Measurements from ENCODE around the gene MBLAC1. TPM values are rescaled to one million over a fixed set of nuclear protein-coding genes. Genes with fewer than 3 reads are reported as not detected.

MBLAC1 gene
- total and polyA plus RNA-seq, 10 of the 15 experiments (the other 5 are each of a cell fraction or from before 2014, with no cell fraction given), result 0.24 to 3.2 (median 1.8) TPM; not detected in 1

DNA sequence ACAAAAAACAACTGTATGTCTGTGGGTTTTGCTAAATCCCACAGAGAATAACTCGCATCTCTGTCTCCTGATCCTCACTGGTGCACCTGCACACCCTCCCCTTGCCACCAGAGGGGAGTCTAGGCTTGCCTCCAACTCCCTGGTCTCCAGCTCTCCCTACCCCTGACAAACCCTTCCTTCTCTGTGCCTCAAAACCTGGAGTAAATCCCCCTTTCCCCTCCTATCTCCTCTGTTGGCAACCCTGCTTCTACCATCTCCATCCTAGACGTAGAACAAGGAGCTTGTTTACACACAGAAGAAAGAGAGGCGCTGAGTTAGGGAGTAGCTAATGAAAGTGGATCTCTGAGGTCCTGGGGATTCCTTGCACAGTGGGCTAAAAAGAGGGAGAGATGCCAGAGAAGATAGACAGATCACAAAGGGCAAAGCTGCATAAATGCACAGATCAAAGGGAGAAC, 6.0 kb downstream of the MBLAC1 start (continued):
- no peak for TF ChIP-seq WRNIP1 (IDR thresholded peaks at IDR 0.05; ENCODE audit: borderline replicate concordance, low read depth, low read length)

DNA sequence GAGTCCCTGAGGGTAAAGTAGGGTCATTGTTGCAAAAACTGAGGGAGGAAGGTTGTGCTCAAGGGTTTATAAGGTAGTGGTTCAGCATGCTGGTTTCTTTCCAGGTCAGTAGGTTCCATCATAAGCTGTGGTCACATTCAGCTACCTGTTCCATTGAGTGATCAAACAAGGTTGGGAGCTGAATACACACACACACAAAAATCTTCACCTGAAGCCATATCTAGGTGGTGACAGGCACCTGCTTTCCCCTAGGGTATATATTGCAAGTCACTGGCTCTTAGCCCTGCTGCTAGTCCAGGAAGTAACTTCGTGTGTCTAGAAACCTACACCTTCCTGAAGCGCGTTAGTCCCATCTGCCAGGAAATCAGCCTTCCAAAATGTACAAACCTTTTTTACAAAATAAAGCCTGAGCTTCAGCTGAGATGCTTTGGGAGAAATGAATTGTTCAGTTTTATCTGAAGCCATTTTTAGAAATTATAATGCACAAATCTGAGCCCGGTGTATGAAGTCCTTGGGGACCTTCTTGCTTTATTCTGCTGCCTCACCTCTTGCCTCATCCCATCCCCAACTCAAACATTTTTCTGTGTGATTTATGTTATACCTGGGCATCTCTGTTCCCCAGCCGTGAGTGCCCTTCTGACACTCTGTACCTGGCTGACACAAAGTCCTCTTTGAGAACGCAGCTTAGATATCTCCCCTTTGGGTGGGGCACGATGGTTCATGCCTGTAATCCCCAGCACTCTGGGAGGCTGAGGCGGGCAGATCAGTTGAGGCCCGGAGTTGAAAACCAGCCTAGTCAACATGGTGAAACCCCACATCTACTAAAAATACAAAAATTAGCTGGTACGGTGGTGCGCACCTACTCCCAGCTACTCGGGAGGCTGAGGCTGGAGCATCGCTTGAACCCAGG, 11.3 kb downstream of the MBLAC1 start:
- Histone ChIP-seq H2AFZ (ENCODE audit: control insufficient read depth, low read depth, low read length) (peak overlapping the region; percentile 89), H3K9ac (ENCODE audit: control insufficient read depth, insufficient read depth, low read length) (peak overlapping the region; percentile 27; the same call in 1 of the 2 replicates), H3K27ac (ENCODE audit: control insufficient read depth, insufficient read depth) (no peak overlapping the region), H3K4me1 (ENCODE audit: control insufficient read depth, insufficient read depth, low read length) (peaks cover 14% of the 10 kb centered on the region), H3K79me2 (ENCODE audit: control insufficient read depth, insufficient read depth, low read length) (no peaks in the 10 kb centered on the region), H4K20me1 (ENCODE audit: control insufficient read depth, insufficient read depth) (no peaks in the 10 kb centered on the region), H3K27me3 (replicated peaks in 1 of 2; ENCODE audit: control insufficient read depth in 2 of 2, insufficient read depth in 2 of 2, low read length in 1 of 2) (no peaks in the 10 kb centered on the region), H3K4me3 (no peak overlapping the region), H3K9me3 (replicated peaks; ENCODE audit: control insufficient read depth, insufficient read depth, low read length) (no peaks in the 10 kb centered on the region; the same call in 2 of the 3 replicates), H3K4me2 (ENCODE audit: control insufficient read depth, insufficient read depth) (peak overlapping the region; percentile 54), H3K36me3 (ENCODE audit: control insufficient read depth in 2 of 2, insufficient read depth in 2 of 2, low read length in 1 of 2) (no peaks in the 10 kb centered on the region)
- SMC1A ChIA-PET (ENCODE audit: uncharacterized antibody, unreplicated experiment), result interaction anchor here (0.6 to 1.9 kb wide), 10 partner anchors 9 to 1177 kb away, joined by 3 to 12 read pairs (median 5); partner anchors contain the start of gene PVRIG
- CTCF ChIA-PET, result interaction anchor here (0.6 to 2.4 kb wide), 16 partner anchors 9 to 299 kb away, joined by 3 to 10 read pairs (median 4); partner anchors contain the start of genes AP4M1, LAMTOR4, MCM7 and PPP1R35
- in situ Hi-C loops (cut with MboI), result no loop called here
- FAIRE-seq, result peak; percentile 86
- no TSS peak for BruUV-seq (replicated peaks)
- 46% methylated on average over 13 of the region's 13 CpGs for WGBS (ENCODE audit: insufficient coverage, insufficient replicate concordance, low lambda C conversion rate, missing lambda C conversion rate)
- peak; percentile 73 for ATAC-seq
- RAD21 ChIA-PET (ENCODE audit: unreplicated experiment), result interaction anchor here (0.6 to 2.2 kb wide), 11 partner anchors 9 to 404 kb away, joined by 3 to 17 read pairs (median 4); partner anchors contain the start of gene LAMTOR4
- intact Hi-C loops (cut with micrococcal nuclease; ENCODE audit: unreplicated experiment), result no loop called here
- TF ChIP-seq BCL11A (IDR thresholded peaks at IDR 0.05; ENCODE audit: low read depth, low read length), result no peak
- TF ChIP-seq NBN (IDR thresholded peaks at IDR 0.05), result peak; percentile 14; the same call in 1 of the 2 replicates
- no peak for TF ChIP-seq KAT2A (conservative IDR thresholded peaks at IDR 0.05; ENCODE audit: control insufficient read depth, low read depth, low read length)
- TF ChIP-seq, protein P1, sequence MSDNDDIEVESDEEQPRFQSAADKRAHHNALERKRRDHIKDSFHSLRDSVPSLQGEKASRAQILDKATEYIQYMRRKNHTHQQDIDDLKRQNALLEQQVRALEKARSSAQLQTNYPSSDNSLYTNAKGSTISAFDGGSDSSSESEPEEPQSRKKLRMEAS (IDR thresholded peaks at IDR 0.05; ENCODE audit: low read depth, low read length), result no peak
- TF ChIP-seq TCF7 (IDR thresholded peaks at IDR 0.05; ENCODE audit: borderline replicate concordance), result 0 out of 2 replicates have a peak, but pooled peaks have one; percentile 66
- TF ChIP-seq IKZF2 (IDR thresholded peaks at IDR 0.05), result peak in 1 of 2 experiments; percentile 16; a peak in 1 of 4 replicates
- TF ChIP-seq RB1 (IDR thresholded peaks at IDR 0.05; ENCODE audit: borderline replicate concordance), result no peak
- TF ChIP-seq CBX5 (IDR thresholded peaks at IDR 0.05; ENCODE audit: low read depth), result no peak
- no peak for TF ChIP-seq CEBPB (IDR thresholded peaks at IDR 0.05; ENCODE audit: borderline replicate concordance in 1 of 2, low read depth in 2 of 2, low read length in 2 of 2)
- TF ChIP-seq PAX5 (IDR thresholded peaks at IDR 0.05; ENCODE audit: borderline replicate concordance, low read depth, low read length), result peak; percentile 51; the same call in 1 of the 2 replicates
- peak; percentile 58; the same call in 1 of the 2 replicates for TF ChIP-seq RUNX3 (IDR thresholded peaks at IDR 0.05; ENCODE audit: low read length)
- TF ChIP-seq SUZ12 (IDR thresholded peaks at IDR 0.05; ENCODE audit: unreplicated experiment), result no peak
- no peak for TF ChIP-seq NFYA (IDR thresholded peaks at IDR 0.05; ENCODE audit: borderline replicate concordance, low read depth, low read length)
- TF ChIP-seq, protein P2, sequence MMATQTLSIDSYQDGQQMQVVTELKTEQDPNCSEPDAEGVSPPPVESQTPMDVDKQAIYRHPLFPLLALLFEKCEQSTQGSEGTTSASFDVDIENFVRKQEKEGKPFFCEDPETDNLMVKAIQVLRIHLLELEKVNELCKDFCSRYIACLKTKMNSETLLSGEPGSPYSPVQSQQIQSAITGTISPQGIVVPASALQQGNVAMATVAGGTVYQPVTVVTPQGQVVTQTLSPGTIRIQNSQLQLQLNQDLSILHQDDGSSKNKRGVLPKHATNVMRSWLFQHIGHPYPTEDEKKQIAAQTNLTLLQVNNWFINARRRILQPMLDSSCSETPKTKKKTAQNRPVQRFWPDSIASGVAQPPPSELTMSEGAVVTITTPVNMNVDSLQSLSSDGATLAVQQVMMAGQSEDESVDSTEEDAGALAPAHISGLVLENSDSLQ (IDR thresholded peaks at IDR 0.05), result peak; percentile 32
- TF ChIP-seq JUND (IDR thresholded peaks at IDR 0.05; ENCODE audit: low read depth, low read length), result no peak
- TF ChIP-seq, protein P3, sequence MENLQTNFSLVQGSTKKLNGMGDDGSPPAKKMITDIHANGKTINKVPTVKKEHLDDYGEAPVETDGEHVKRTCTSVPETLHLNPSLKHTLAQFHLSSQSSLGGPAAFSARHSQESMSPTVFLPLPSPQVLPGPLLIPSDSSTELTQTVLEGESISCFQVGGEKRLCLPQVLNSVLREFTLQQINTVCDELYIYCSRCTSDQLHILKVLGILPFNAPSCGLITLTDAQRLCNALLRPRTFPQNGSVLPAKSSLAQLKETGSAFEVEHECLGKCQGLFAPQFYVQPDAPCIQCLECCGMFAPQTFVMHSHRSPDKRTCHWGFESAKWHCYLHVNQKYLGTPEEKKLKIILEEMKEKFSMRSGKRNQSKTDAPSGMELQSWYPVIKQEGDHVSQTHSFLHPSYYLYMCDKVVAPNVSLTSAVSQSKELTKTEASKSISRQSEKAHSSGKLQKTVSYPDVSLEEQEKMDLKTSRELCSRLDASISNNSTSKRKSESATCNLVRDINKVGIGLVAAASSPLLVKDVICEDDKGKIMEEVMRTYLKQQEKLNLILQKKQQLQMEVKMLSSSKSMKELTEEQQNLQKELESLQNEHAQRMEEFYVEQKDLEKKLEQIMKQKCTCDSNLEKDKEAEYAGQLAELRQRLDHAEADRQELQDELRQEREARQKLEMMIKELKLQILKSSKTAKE (IDR thresholded peaks at IDR 0.05; ENCODE audit: low read depth, poor library complexity, severe bottlenecking), result no peak
- TF ChIP-seq SRF (IDR thresholded peaks at IDR 0.05; ENCODE audit: low read depth in 2 of 2, low read length in 2 of 2), result no peak
- POLR2A ChIA-PET, result interaction anchor here (0.6 to 3.6 kb wide), 7 partner anchors 11 to 228 kb away, joined by 3 to 22 read pairs (median 3); partner anchors contain the start of gene LAMTOR4
- no peak for DNase-seq (ENCODE audit: low read depth, low spot score)

All from GM12878 (cell line).